PFSK-1 (cell line): ENCODE data around the gene GNAS-AS1.

Source experiments
- FOXP2 ChIP-seq: optimal IDR thresholded peaks from 2 replicates; pipeline ENCODE3; 2011; ENCODE audit warnings: borderline replicate concordance, control low read depth, inconsistent platforms; ENCODE audit not compliant: insufficient read depth; ENCODE audit errors: extremely low read length, extremely low read depth
- POLR2AphosphoS5 ChIP-seq: IDR thresholded peaks from 2 replicates; pipeline ENCODE4 v1.6.1; 2012; ENCODE audit warnings: low read depth, mild to moderate bottlenecking, control low read depth, low read length, moderate library complexity
- REST ChIP-seq, 2 experiments: IDR thresholded peaks; 2 replicates each; pipeline versions ENCODE4 v1.6.1 to v1.8.0; 2011 to 2012; ENCODE audit warnings: low read depth in 2 of 2, low read length in 2 of 2, control low read depth in 1 of 2, inconsistent platforms in 1 of 2, mild to moderate bottlenecking in 1 of 2, moderate library complexity in 1 of 2; ENCODE audit not compliant: insufficient read depth in 1 of 2
- SIN3A ChIP-seq: IDR thresholded peaks from 2 replicates; pipeline ENCODE4 v1.6.1; 2012; ENCODE audit warnings: mild to moderate bottlenecking, low read length, moderate library complexity, borderline replicate concordance; ENCODE audit not compliant: insufficient read depth
- TAF1 ChIP-seq: IDR thresholded peaks from 2 replicates; pipeline ENCODE4 v1.6.1; 2012; ENCODE audit warnings: low read length, control low read depth, borderline replicate concordance; ENCODE audit not compliant: insufficient read depth

Gene GNAS-AS1

GRCh38 chr20:58788896-58789544 lies 61.7 kb downstream of the GNAS-AS1 start:
- TF ChIP-seq SIN3A (no peak), POLR2AphosphoS5 (no peak), FOXP2 (no peak), REST (IDR thresholded peaks at IDR 0.05; ENCODE audit: insufficient read depth in 1 of 2, low read depth in 2 of 2, low read length in 2 of 2) (no peak), TAF1 (no peak)

- TF ChIP-seq POLR2AphosphoS5 (no peak), REST (IDR thresholded peaks at IDR 0.05; ENCODE audit: insufficient read depth in 1 of 2, low read depth in 2 of 2, low read length in 2 of 2) (no peak), FOXP2 (no peak), TAF1 (no peak)
Measured at GRCh38 chr20:58787211-58788005, 63.3 kb downstream of the GNAS-AS1 start.

- TF ChIP-seq TAF1 (no peak), POLR2AphosphoS5 (no peak), FOXP2 (no peak), SIN3A (no peak), REST (IDR thresholded peaks at IDR 0.05; ENCODE audit: insufficient read depth in 1 of 2, low read depth in 2 of 2, low read length in 2 of 2) (no peak)
Measured at GRCh38 chr20:58784321-58785074, 66.2 kb downstream of the GNAS-AS1 start.

GRCh38 chr20:58783511-58784011 lies 67.1 kb downstream of the GNAS-AS1 start:
- no peak for TF ChIP-seq REST (IDR thresholded peaks at IDR 0.05; ENCODE audit: insufficient read depth in 1 of 2, low read depth in 2 of 2, low read length in 2 of 2)
- TF ChIP-seq POLR2AphosphoS5: no peak
- no peak for TF ChIP-seq SIN3A
- TF ChIP-seq TAF1: no peak
